ENCODE measurements around the gene BAIAP2. TPM values are rescaled to one million over a fixed set of nuclear protein-coding genes. Genes with fewer than 3 reads are reported as not detected.

BAIAP2 gene
- total RNA-seq, 1 donor, result 27.5 TPM

DNA sequence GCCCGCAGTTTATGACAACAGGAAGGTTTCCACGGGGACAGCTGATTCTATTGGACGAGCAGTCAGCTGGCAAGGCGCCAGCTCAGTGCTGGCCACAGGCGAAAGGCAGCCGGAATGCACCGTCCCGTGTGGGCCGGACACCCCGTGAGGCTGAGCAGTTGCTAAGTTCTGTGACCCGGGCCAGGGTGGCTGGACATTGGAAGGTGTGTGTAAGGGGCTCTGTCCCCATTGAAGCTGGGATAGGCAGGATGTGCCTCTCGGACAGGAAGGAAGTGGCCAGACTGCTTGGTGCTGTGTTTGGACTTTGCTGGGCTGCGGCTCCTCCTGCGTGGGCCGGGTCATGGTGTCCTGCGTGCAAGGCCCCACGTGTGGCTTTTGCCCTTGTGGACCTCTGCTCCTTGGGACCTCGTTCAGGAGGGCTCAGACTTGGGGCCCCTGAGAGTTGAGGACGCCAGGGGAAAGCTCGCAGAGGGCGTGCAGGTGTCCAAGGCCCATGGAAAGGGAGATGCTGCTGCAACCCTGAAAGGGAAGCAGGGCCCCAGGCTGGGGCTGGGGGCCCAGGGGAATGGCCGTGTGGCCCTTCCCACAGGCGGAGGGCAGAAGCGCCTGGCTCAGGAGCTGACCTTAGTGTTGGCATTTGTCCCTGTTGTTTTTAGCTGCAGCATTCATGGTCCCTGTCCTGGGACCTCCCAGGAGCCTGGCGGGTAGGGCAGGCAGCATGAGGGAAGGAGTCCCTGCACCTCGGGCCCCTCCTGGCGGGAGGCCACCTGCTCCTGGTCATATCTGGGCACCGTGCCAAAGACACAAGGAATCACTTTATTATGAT, 10.0 kb downstream of the BAIAP2 start:
- DNase-seq (ENCODE audit: low read depth), result peak; percentile 63
- H3K4me3 ChIP-seq (ENCODE audit: low read depth, low read length), result no peak overlapping the region
- TF ChIP-seq, protein P1, sequence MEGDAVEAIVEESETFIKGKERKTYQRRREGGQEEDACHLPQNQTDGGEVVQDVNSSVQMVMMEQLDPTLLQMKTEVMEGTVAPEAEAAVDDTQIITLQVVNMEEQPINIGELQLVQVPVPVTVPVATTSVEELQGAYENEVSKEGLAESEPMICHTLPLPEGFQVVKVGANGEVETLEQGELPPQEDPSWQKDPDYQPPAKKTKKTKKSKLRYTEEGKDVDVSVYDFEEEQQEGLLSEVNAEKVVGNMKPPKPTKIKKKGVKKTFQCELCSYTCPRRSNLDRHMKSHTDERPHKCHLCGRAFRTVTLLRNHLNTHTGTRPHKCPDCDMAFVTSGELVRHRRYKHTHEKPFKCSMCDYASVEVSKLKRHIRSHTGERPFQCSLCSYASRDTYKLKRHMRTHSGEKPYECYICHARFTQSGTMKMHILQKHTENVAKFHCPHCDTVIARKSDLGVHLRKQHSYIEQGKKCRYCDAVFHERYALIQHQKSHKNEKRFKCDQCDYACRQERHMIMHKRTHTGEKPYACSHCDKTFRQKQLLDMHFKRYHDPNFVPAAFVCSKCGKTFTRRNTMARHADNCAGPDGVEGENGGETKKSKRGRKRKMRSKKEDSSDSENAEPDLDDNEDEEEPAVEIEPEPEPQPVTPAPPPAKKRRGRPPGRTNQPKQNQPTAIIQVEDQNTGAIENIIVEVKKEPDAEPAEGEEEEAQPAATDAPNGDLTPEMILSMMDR (IDR thresholded peaks at IDR 0.05; ENCODE audit: insufficient read depth, low read length), result no peak

DNA sequence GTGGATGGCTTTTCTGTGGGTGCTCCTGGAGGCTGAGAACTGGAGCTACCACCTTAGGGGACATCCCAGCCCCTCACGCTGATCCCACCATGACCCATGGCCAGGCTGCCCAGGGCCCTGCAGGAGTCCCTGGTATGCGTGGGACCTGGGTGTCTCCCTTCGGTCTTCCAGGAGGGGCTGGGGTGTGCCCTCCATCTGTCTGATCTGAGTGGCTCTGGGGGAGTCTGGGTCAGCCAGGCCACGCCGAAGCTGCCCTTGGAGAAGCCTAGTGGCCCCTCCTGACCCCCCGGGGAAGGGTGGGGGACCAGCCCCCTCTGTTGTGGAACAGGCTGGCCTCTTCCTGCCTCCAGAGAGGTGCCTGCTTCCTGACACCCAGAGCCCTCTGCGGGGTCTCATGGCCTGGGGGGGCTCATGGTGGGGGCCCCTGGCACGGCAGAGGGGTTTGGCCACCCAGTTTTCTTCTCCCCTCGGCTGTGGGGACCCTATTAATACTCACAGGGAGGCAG, 10.7 kb downstream of the BAIAP2 start:
- no peak for DNase-seq (ENCODE audit: low read depth)

DNA sequence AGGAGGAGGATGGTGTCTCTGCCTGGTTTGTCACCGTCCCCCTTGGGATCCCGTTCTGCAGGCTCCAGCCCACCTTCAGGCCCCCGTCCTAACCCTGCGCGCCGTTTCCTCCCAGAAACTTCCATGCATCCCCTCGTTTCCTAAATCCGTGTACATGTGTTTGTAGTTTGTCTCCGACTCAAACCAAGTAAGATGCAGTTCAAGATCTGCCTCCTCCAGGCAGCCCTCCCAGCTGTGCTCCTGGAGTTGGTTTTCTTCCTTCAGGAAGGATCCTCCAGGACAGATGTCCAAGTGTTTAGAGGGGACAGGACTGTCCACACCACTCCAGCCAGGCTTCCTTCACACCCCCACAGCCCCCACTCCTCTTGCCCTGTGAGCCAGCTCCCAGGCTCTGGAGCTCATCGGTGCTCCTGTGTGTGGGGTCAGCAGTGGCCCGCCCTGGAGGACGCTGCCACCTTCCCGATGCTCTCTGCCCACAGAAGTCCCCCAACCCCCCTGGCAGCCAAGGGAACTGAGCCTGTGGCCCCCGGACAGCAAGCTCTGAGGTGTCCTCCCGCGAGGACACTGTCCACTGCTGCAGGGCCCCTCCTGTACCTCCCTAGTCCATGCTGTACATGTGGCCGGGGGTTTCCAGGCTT, 11.3 kb downstream of the BAIAP2 start:
- H3K4me3 ChIP-seq (ENCODE audit: low read depth, low read length), result no peak overlapping the region
- TF ChIP-seq, protein P1 (IDR thresholded peaks at IDR 0.05; ENCODE audit: insufficient read depth, low read length), result no peak
- DNase-seq (ENCODE audit: low read depth), result no peak

More for the DNA sequence above, 10.7 kb downstream of the BAIAP2 start:
- TF ChIP-seq, protein P1 (IDR thresholded peaks at IDR 0.05; ENCODE audit: insufficient read depth, low read length), result no peak
- H3K4me3 ChIP-seq (ENCODE audit: low read depth, low read length), result no peak overlapping the region

DNA sequence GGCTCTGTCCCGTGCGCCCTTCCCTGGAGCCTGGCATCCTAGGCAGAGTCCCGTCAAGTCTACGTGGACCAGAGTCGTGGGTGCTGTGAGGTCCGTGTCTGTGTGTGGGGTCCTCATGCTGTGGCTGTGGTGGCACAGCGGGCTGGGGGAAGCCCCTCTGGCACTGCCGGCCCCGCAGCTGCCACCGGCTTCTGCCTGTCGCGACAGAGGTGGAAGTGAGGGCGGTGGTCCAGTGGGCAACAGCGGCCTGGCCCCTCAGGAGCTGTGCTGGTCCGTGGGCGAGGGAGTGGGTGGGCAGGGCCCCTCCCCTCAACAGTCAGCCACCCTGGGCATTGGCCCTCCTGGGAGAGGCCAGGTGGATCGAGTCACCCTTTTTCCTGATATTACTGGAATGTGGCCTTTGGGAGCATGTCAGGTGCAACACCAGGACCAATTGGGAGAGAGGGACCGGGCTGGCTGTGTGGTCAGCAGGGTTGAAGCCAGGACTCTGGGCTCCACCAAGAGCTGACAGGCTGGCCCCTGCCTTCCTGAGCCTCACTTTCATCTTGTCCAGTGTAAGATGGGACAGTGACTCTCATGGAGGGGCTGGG, 11.9 kb downstream of the BAIAP2 start:
- TF ChIP-seq, protein P1 (IDR thresholded peaks at IDR 0.05; ENCODE audit: insufficient read depth, low read length), result no peak
- no peak for DNase-seq (ENCODE audit: low read depth)
- no peak overlapping the region for H3K4me3 ChIP-seq (ENCODE audit: low read depth, low read length)

DNA sequence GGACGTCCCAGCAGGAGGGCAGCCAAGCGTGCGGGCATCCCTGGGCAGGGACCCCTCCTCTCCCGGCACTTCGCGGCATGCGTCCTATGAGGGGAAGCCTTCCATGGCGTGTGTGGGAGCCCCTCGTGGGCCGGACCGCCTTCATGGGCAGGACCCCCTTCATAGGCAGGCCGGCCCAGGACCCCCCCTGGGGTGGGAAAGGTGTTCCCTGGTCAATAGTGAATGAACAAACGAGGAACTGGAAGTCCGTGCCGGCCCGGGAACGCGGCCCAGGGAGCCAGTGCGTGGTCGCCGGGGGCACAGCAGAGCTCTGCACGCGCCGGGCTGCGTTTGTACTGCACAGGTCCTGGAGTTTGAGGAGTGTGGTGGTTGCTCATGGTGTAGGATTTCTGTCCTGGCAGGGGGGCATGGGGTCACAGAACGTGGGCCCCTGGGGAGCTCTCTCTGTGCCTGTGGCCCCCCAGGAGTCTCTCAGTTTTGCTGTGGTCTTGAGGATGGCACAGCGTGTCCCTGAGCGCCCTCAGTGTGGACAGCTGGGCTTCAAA, 13.9 kb downstream of the BAIAP2 start:
- no peak for DNase-seq (ENCODE audit: low read depth)
- TF ChIP-seq, protein P1 (IDR thresholded peaks at IDR 0.05; ENCODE audit: insufficient read depth, low read length), result no peak
- no peak overlapping the region for H3K4me3 ChIP-seq (ENCODE audit: low read depth, low read length)

DNA sequence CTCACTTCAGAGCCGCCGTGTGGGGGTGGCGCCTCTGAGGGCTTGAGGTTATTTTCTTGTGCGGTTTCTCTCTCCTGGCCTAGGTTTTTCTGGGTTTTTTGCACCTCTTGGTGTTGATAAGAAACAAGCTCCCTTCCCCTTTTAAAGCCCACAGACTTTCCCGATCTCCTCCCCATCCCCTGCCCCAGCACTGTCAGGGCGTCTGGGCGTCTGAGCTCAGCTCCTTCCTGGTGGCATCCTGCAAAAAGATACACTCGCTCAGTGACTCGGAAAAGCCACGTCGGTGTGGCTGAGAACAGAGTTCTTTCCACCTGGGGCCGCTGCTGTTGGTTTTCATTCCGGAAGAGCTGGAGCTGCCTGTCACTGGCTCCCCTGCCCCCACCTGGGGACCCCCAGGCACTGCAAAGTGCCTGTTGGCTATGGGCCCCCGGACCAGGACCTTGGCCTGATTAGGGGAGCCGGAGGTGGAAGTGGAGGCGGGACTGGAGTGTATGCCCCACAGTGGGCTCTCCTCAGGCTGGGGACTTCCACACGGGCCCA, 14.5 kb downstream of the BAIAP2 start:
- no peak overlapping the region for H3K4me3 ChIP-seq (ENCODE audit: low read depth, low read length)
- no peak for DNase-seq (ENCODE audit: low read depth)
- TF ChIP-seq, protein P1 (IDR thresholded peaks at IDR 0.05; ENCODE audit: insufficient read depth, low read length), result no peak

Data from fibroblast of the aortic adventitia (primary cell).